ENCODE measurements around the gene TRIM65. TPM values are rescaled to one million over a fixed set of nuclear protein-coding genes. Genes with fewer than 3 reads are reported as not detected.
A peak's percentile ranks its signal among the peaks of the same experiment; 100 is the strongest.

The TRIM65 gene
- total and polyA plus RNA-seq, 2 of the 13 experiments (the other 11 are each of a cell fraction or from before 2014, with no cell fraction given): 10.3 to 22.4 TPM

- peak; percentile 14; the same call in 1 of the 2 replicates for TF ChIP-seq ZNF138 (CRISPR knock-in tag; IDR thresholded peaks at IDR 0.05; ENCODE audit: low read depth)
- TF ChIP-seq ZNF180 (CRISPR knock-in tag; IDR thresholded peaks at IDR 0.05; ENCODE audit: borderline replicate concordance, low read depth): no peak
- TF ChIP-seq GLMP (CRISPR knock-in tag; IDR thresholded peaks at IDR 0.05; ENCODE audit: borderline replicate concordance): no peak
- no peak for TF ChIP-seq DMTF1 (CRISPR knock-in tag; IDR thresholded peaks at IDR 0.05)
- TF ChIP-seq MBD4 (IDR thresholded peaks at IDR 0.05; ENCODE audit: borderline replicate concordance, low read length): no peak
- TF ChIP-seq ELF3 (CRISPR knock-in tag; IDR thresholded peaks at IDR 0.05): peak; percentile 93
- no peak for TF ChIP-seq ZNF660 (CRISPR knock-in tag; IDR thresholded peaks at IDR 0.05; ENCODE audit: borderline replicate concordance, low read depth)
- peak; percentile 78; the same call in 1 of the 2 replicates for TF ChIP-seq CENPBD1 (CRISPR knock-in tag; IDR thresholded peaks at IDR 0.05; ENCODE audit: borderline replicate concordance, low read depth)
- peak; percentile 82 for TF ChIP-seq PHF20 (CRISPR knock-in tag; IDR thresholded peaks at IDR 0.05)
- TF ChIP-seq E2F5 (CRISPR knock-in tag; conservative IDR thresholded peaks at IDR 0.05): peak; percentile 70
- TF ChIP-seq RORA (CRISPR knock-in tag; IDR thresholded peaks at IDR 0.05): no peak
- TF ChIP-seq ZFP36 (IDR thresholded peaks at IDR 0.05; ENCODE audit: borderline replicate concordance, low read depth, low read length, partially characterized antibody): no peak
- TF ChIP-seq ATF5 (CRISPR knock-in tag; IDR thresholded peaks at IDR 0.05; ENCODE audit: low read depth): no peak
- TF ChIP-seq ZBTB49 (CRISPR knock-in tag; IDR thresholded peaks at IDR 0.05; ENCODE audit: borderline replicate concordance): 0 out of 2 replicates have a peak, but pooled peaks have one; percentile 20
- TF ChIP-seq ZBTB20 (CRISPR knock-in tag; IDR thresholded peaks at IDR 0.05; ENCODE audit: borderline replicate concordance, low read depth): peak; percentile 82; the same call in 1 of the 2 replicates
- TF ChIP-seq ZNF816 (CRISPR knock-in tag; IDR thresholded peaks at IDR 0.05; ENCODE audit: borderline replicate concordance): peak; percentile 41; the same call in 1 of the 2 replicates
- no peak for TF ChIP-seq PAF1 (CRISPR knock-in tag; IDR thresholded peaks at IDR 0.05)
- TF ChIP-seq DDIT3 (CRISPR knock-in tag; IDR thresholded peaks at IDR 0.05): peak; percentile 78; the same call in 1 of the 2 replicates
- no peak for TF ChIP-seq NCOA1 (CRISPR knock-in tag; IDR thresholded peaks at IDR 0.05)
Observed at GRCh38 chr17:75904749-75905521, 8.2 kb upstream of the TRIM65 start, which contains the start of gene MRPL38 (continued).

Measured in HepG2 (cell line).